ENCODE data around the gene GRID2. TPM values are rescaled to one million over a fixed set of nuclear protein-coding genes. Genes with fewer than 3 reads are reported as not detected.

Gene GRID2
- total RNA-seq, 2 experiments from 2014 or later = not detected

DNA sequence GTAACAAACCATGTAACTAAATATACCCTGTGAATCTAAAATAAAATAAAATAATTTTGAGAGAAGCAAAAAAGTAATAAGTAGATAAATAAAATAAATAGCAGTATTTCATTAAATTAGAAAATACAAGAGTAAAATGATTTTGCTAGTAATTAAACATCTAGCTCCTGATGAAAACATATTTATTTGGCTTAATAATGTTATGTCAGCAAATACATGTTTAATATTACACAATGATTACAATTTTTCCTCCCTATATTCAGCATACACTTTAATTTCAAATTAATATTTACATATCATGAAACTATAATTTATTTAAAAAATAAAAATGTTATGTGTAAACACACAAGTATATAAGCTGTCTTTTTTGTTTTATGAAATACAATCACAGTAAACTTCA lies 697.1 kb downstream of the GRID2 start:
- Mint-ChIP-seq H3K9me3 (ENCODE audit: low read depth) (no peaks in the 10 kb centered on the region), H3K36me3 (ENCODE audit: low read depth) (no peaks in the 10 kb centered on the region), H3K27ac (no peak overlapping the region), H3K4me3 (no peak overlapping the region), H3K4me1 (no peaks in the 10 kb centered on the region), H3K27me3 (no peaks in the 10 kb centered on the region)
- ChIA-PET CTCF (no interaction called here), POLR2A (no interaction called here)
- no peak for DNase-seq
- ATAC-seq = no peak
- intact Hi-C loops (cut with DNase I, micrococcal nuclease) = no loop called here

DNA sequence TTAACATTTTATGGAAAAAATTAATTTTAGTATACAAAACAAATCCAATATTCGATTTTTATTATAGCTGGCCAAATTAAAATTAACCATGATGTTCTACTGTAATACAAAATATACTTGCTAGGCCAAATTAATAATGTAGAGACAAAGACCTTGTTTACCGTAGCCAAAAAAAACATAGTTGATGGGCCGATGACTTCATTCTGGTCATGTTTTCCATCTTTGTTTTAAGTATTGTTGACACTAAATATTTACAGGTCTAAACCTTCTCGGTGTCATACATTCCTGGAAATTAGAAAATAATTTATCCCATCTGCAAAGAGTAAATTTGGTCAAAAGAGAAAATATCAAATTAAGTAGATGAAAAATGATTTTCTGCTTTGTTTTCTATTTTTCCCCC lies 698.5 kb downstream of the GRID2 start:
- ChIA-PET CTCF (no interaction called here), POLR2A (no interaction called here)
- Mint-ChIP-seq H3K4me3 (no peak overlapping the region), H3K27ac (no peak overlapping the region), H3K36me3 (ENCODE audit: low read depth) (no peaks in the 10 kb centered on the region), H3K9me3 (ENCODE audit: low read depth) (no peaks in the 10 kb centered on the region), H3K27me3 (no peaks in the 10 kb centered on the region), H3K4me1 (no peaks in the 10 kb centered on the region)
- DNase-seq (no peak), ATAC-seq (no peak)
- intact Hi-C loops (cut with DNase I, micrococcal nuclease) = no loop called here

DNA sequence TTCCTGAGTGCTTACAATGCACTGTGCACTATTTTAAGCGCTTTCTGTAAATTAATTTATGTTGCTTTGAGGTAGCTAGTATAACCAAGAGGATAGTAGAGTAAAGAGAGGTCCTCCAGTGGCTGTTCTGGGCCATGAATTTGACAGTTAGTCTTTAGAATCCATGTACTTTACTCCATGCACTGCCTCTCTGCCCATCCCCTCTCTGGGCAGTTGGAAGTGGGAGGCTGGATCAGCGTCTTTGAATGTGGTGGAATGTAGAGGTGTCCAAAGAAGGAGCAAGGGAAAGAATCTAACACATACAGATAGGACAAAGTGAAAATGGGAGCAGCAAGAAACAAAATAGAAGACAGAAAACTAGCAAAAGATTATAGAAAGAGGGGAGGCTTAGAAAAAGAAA lies 712.6 kb downstream of the GRID2 start:
- ChIA-PET POLR2A (no interaction called here), CTCF (no interaction called here)
- no peak overlapping the region for H3K4me3 Mint-ChIP-seq
- H3K4me1 Mint-ChIP-seq = no peaks in the 10 kb centered on the region
- ATAC-seq (no peak), DNase-seq (no peak)
- peaks cover 5% of the 10 kb centered on the region for H3K9me3 Mint-ChIP-seq (ENCODE audit: low read depth)
- H3K27me3 Mint-ChIP-seq = no peaks in the 10 kb centered on the region
- H3K36me3 Mint-ChIP-seq (ENCODE audit: low read depth) = no peaks in the 10 kb centered on the region
- intact Hi-C loops (cut with DNase I, micrococcal nuclease) = no loop called here
- no peak overlapping the region for H3K27ac Mint-ChIP-seq

DNA sequence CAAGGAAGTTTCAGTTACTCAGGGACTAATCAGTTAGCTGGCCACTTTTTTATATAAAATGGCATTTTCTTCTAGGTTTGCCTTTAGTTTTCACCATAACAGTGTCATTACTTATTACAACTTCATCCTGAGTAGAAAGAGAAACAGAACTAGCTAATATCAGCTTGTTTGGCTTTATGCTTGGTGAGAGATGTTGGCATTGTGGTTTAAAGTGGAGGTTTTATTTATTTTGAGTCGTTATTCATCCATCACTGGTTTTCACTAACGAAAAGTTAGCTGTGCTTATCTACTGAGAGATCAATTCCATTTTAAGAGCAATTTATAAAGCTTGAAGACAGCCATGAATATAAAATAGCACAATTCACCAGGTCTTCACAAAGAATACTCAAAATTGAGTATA lies 714.5 kb downstream of the GRID2 start:
- ATAC-seq (no peak), DNase-seq (no peak)
- Mint-ChIP-seq H3K27me3 (no peaks in the 10 kb centered on the region), H3K36me3 (ENCODE audit: low read depth) (no peaks in the 10 kb centered on the region), H3K4me1 (no peaks in the 10 kb centered on the region), H3K27ac (no peak overlapping the region), H3K4me3 (no peak overlapping the region), H3K9me3 (ENCODE audit: low read depth) (peaks cover 4% of the 10 kb centered on the region)
- CTCF ChIA-PET = no interaction called here
- POLR2A ChIA-PET = no interaction called here
- intact Hi-C loops (cut with DNase I, micrococcal nuclease) = no loop called here

DNA sequence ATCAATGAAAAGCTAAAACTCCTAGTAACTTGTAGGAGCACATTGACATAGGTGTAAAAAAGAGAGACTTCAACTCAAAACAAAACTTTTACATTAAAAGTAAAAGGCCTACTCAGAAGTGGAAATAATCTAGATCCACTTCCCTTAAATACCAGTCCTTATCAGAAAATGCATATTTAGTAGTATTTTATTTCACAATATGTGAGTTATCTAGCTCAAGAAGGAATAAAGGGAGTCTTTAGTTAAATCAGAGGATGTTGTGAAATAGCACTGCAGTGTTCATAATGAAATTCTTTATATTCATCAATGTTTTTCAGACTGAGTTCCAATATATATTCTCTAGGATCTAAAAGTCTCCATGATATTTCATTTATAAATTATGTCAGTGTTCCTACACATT lies 715.0 kb downstream of the GRID2 start:
- H3K27ac Mint-ChIP-seq = no peak overlapping the region
- ChIA-PET CTCF (no interaction called here), POLR2A (no interaction called here)
- H3K4me3 Mint-ChIP-seq = no peak overlapping the region
- intact Hi-C loops (cut with DNase I, micrococcal nuclease) = no loop called here
- no peak for DNase-seq
- H3K36me3 Mint-ChIP-seq (ENCODE audit: low read depth) = no peaks in the 10 kb centered on the region
- no peaks in the 10 kb centered on the region for H3K4me1 Mint-ChIP-seq
- no peaks in the 10 kb centered on the region for H3K27me3 Mint-ChIP-seq
- no peak for ATAC-seq
- peaks cover 4% of the 10 kb centered on the region for H3K9me3 Mint-ChIP-seq (ENCODE audit: low read depth)

DNA sequence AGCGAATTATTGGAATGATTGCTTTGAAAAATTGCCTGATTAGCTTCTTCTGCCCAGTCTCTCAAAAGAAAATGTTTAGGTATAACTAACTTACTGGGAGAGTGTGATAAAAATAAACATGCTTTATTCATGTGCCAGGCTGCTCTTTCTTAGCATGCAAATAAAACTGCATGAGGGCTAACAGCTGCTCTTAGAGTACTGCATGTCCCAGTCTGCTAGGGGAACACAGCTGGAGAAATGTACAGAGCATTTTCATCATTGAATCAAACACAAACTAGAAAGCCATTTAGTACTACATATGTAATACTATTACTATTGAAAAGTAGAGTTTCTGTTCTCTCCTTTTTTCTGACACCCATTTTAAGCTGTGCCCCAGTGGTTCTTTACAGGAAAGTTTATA lies 726.0 kb downstream of the GRID2 start:
- no peak for DNase-seq
- intact Hi-C loops (cut with DNase I, micrococcal nuclease) = no loop called here
- Mint-ChIP-seq H3K27me3 (no peaks in the 10 kb centered on the region), H3K9me3 (ENCODE audit: low read depth) (peaks cover 3% of the 10 kb centered on the region), H3K4me3 (no peak overlapping the region), H3K36me3 (ENCODE audit: low read depth) (no peaks in the 10 kb centered on the region), H3K27ac (no peak overlapping the region), H3K4me1 (no peaks in the 10 kb centered on the region)
- ATAC-seq = no peak
- ChIA-PET POLR2A (no interaction called here), CTCF (no interaction called here)

DNA sequence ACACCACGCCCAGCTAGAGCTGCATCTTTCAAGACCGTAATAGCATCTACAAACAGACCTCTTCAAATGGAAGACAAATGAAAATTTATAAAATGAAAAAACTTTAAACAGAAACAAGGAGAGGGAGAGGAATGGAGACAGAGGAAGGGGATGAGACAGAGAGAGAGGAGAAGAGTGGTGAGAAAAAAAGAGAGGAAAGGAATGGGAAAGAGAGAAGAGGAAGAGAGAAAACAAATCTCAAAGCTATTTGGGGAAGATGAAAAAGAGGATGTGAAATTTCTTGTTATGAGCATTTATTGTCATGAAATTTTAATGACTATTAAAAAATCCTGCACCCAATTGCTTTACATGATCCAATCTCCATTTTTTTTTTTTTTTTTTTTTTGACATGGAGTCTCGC lies 726.9 kb downstream of the GRID2 start:
- H3K36me3 Mint-ChIP-seq (ENCODE audit: low read depth) = no peaks in the 10 kb centered on the region
- no peak for ATAC-seq
- no peaks in the 10 kb centered on the region for H3K4me1 Mint-ChIP-seq
- intact Hi-C loops (cut with DNase I, micrococcal nuclease) = no loop called here
- H3K27ac Mint-ChIP-seq = no peak overlapping the region
- no peak overlapping the region for H3K4me3 Mint-ChIP-seq
- no peaks in the 10 kb centered on the region for H3K27me3 Mint-ChIP-seq
- no peak for DNase-seq
- CTCF ChIA-PET = interaction anchor here (0.7 kb wide), 1 partner anchor 1949 kb away, joined by 3 read pairs; no protein-coding TSS in a partner anchor
- H3K9me3 Mint-ChIP-seq (ENCODE audit: low read depth) = peaks cover 3% of the 10 kb centered on the region
- POLR2A ChIA-PET = no interaction called here

DNA sequence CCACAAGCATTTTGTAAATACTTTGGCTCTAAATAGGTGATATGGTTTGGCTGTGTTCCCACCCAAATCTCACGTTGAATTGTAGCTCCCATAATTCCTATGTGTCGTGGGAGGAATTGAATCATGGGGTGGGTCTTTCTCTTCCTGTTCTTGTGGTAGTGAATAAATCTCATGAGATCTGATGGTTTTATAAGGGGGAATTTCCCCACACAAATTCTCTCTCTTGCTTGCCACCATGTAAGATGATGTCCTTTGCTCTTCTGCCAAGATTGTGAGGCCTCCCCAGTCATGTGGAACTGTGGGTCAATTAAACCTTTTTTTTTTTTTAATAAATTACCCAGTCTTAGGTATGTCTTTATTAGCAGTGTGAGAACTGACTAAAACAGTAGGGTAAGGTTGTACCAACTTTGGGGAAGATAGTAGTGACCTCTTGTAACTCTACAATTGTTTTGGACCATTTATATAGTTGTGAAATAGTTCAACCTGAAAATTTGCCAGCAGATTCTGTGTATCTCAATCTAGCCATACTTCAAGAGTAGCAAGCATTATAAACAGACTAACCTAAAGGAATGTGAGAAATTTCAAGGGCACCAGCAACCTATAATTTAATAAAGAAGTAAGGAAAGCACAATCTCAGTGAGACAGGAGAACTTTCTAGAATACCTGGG lies 727.8 kb downstream of the GRID2 start:
- intact Hi-C loops (cut with DNase I, micrococcal nuclease) = no loop called here

DNA sequence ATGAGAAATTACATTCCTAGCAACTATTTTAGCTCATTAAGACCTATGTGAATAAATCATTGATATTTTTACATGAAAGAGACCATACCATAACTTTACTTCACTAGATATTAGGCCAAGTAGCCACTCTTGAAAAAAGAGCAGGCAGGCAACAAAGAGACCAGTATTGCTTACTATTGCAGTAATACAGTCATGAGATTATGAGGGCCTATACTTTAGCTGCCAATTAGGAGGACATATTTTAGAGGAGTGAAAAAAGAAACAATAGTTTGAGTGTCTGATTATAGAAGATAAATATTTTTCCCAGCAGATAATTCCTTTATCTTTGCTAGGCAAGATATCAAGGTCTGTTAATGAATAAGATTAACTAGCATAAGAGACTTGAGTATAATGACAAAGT lies 739.0 kb downstream of the GRID2 start:
- intact Hi-C loops (cut with DNase I, micrococcal nuclease) = no loop called here

More for the DNA sequence above, 727.8 kb downstream of the GRID2 start:
- ChIA-PET POLR2A (no interaction called here), CTCF (no interaction called here)
- H3K9me3 Mint-ChIP-seq (ENCODE audit: low read depth) = peaks cover 3% of the 10 kb centered on the region
- no peak for ATAC-seq
- H3K27ac Mint-ChIP-seq = no peak overlapping the region
- H3K27me3 Mint-ChIP-seq = no peaks in the 10 kb centered on the region
- H3K36me3 Mint-ChIP-seq (ENCODE audit: low read depth) = no peaks in the 10 kb centered on the region
- H3K4me1 Mint-ChIP-seq = no peaks in the 10 kb centered on the region
- H3K4me3 Mint-ChIP-seq = no peak overlapping the region
- DNase-seq = no peak

DNA sequence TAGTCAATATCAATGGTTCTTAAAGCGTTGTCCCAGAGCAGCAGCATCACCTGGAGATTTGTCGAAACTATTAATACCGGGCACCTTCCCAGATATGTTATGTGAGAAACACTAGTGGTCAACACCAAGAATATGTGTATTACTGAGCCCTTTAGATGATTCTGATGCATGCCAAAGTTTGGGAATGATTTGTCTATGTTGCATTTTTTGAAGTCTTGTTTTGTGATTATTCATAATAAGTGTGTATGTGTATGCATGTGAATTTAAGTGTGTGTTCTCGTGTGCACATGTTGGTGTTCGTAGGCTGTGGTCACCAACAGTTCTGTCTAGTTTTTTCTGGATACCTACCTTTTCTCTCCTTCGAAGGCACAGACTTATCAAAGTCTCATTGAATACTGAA lies 749.4 kb downstream of the GRID2 start:
- H3K9me3 Mint-ChIP-seq (ENCODE audit: low read depth) = no peaks in the 10 kb centered on the region
- no peaks in the 10 kb centered on the region for H3K4me1 Mint-ChIP-seq
- ATAC-seq (no peak), DNase-seq (no peak)
- H3K27ac Mint-ChIP-seq = no peak overlapping the region
- no peaks in the 10 kb centered on the region for H3K27me3 Mint-ChIP-seq
- intact Hi-C loops (cut with DNase I, micrococcal nuclease) = no loop called here
- H3K36me3 Mint-ChIP-seq (ENCODE audit: low read depth) = no peaks in the 10 kb centered on the region
- ChIA-PET POLR2A (no interaction called here), CTCF (no interaction called here)
- no peak overlapping the region for H3K4me3 Mint-ChIP-seq

More for the DNA sequence above, 739.0 kb downstream of the GRID2 start:
- H3K36me3 Mint-ChIP-seq (ENCODE audit: low read depth) = no peaks in the 10 kb centered on the region
- no peak overlapping the region for H3K27ac Mint-ChIP-seq
- ATAC-seq = no peak
- ChIA-PET POLR2A (no interaction called here), CTCF (no interaction called here)
- peaks cover 11% of the 10 kb centered on the region for H3K9me3 Mint-ChIP-seq (ENCODE audit: low read depth)
- no peak overlapping the region for H3K4me3 Mint-ChIP-seq
- no peaks in the 10 kb centered on the region for H3K4me1 Mint-ChIP-seq
- no peak for DNase-seq
- no peaks in the 10 kb centered on the region for H3K27me3 Mint-ChIP-seq

DNA sequence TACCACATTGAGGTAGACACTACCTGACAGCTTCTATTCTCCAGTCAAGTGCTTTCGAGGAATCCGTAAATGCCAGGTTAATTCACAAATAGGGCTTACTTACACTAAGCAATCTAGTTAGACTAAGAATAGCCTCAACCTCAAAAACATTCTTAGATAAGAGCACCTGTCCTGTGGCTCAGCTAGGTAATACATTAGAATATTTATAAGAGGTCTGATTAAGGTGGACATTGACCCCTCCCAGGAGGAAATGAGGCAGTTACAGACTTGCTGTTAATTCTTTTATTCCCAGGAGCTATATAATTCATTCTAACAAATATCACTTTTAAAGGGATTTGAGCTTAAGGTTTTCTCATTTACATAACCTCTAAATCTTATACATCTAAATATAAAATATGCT lies 758.1 kb downstream of the GRID2 start:
- Mint-ChIP-seq H3K9me3 (ENCODE audit: low read depth) (peaks cover 1% of the 10 kb centered on the region), H3K27ac (no peak overlapping the region), H3K4me1 (no peaks in the 10 kb centered on the region), H3K36me3 (ENCODE audit: low read depth) (no peaks in the 10 kb centered on the region), H3K27me3 (no peaks in the 10 kb centered on the region), H3K4me3 (no peak overlapping the region)
- intact Hi-C loops (cut with DNase I, micrococcal nuclease) = no loop called here
- CTCF ChIA-PET = interaction anchor here (1.3 kb wide), 1 partner anchor 9 kb away, joined by 3 read pairs; no protein-coding TSS in a partner anchor
- ATAC-seq (no peak), DNase-seq (no peak)
- POLR2A ChIA-PET = no interaction called here

DNA sequence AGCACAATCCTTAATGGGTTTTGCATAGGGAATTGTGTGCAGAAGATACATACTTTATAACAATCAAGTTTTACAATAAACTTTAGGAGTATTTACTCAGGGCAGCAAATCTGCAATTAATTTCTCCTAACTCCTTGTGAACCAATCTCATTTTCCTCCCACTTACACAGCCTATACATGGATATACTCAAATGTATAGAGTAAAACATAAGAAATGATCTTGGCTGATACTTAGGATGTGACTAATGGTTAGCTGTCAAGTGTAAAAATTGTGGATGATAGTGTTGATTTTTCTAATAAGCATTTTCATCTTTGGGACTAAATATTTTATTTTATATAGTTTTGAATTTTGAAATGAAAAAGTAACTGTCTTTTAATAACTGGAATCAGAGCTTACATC lies 759.6 kb downstream of the GRID2 start:
- ChIA-PET CTCF (no interaction called here), POLR2A (no interaction called here)
- Mint-ChIP-seq H3K27ac (no peak overlapping the region), H3K9me3 (ENCODE audit: low read depth) (peaks cover 1% of the 10 kb centered on the region), H3K36me3 (ENCODE audit: low read depth) (no peaks in the 10 kb centered on the region), H3K27me3 (no peaks in the 10 kb centered on the region), H3K4me3 (no peak overlapping the region), H3K4me1 (no peaks in the 10 kb centered on the region)
- DNase-seq = no peak
- ATAC-seq = no peak
- intact Hi-C loops (cut with DNase I, micrococcal nuclease) = no loop called here

DNA sequence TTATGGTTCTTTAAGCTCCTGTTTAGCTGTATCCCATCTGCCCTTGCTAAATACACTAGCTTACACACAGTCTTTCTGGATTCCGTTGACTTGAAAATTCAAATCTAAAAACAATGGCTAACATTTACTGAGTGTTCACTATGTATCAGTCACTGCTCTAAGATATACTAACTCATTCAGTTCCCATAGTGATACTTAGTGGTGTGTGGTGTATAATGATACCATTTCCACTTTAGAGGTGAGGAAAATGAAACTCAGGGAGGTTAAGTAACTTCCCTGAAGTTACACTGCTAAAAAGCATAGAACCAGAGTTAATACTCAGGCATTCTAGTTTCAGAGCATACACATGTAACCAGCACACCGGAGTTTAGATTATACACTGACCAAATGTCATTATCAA lies 762.0 kb downstream of the GRID2 start:
- H3K27ac Mint-ChIP-seq = no peak overlapping the region
- intact Hi-C loops (cut with DNase I, micrococcal nuclease) = no loop called here
- ChIA-PET POLR2A (no interaction called here), CTCF (no interaction called here)
- no peaks in the 10 kb centered on the region for H3K36me3 Mint-ChIP-seq (ENCODE audit: low read depth)
- H3K9me3 Mint-ChIP-seq (ENCODE audit: low read depth) = peaks cover 1% of the 10 kb centered on the region
- ATAC-seq (no peak), DNase-seq (no peak)
- H3K4me3 Mint-ChIP-seq = no peak overlapping the region
- no peaks in the 10 kb centered on the region for H3K27me3 Mint-ChIP-seq
- no peaks in the 10 kb centered on the region for H3K4me1 Mint-ChIP-seq

Data from activated CD4-positive, alpha-beta T cell treated with anti-CD3 and anti-CD28 coated beads for 36 hours (primary cell).